AG09319 (cell line): ENCODE results near the gene TBX10.

Source experiments
- DNase-seq: peaks from one replicate; pipeline ENCODE4 v3.0.0-alpha.2; 2010; ENCODE audit warnings: low read depth; ENCODE audit errors: extremely low read depth
- CTCF ChIP-seq: IDR thresholded peaks from 2 replicates; pipeline ENCODE4 v1.5.1; 2011; ENCODE audit warnings: low read depth, mild to moderate bottlenecking, inconsistent platforms, low read length, moderate library complexity

TBX10 gene

DNA sequence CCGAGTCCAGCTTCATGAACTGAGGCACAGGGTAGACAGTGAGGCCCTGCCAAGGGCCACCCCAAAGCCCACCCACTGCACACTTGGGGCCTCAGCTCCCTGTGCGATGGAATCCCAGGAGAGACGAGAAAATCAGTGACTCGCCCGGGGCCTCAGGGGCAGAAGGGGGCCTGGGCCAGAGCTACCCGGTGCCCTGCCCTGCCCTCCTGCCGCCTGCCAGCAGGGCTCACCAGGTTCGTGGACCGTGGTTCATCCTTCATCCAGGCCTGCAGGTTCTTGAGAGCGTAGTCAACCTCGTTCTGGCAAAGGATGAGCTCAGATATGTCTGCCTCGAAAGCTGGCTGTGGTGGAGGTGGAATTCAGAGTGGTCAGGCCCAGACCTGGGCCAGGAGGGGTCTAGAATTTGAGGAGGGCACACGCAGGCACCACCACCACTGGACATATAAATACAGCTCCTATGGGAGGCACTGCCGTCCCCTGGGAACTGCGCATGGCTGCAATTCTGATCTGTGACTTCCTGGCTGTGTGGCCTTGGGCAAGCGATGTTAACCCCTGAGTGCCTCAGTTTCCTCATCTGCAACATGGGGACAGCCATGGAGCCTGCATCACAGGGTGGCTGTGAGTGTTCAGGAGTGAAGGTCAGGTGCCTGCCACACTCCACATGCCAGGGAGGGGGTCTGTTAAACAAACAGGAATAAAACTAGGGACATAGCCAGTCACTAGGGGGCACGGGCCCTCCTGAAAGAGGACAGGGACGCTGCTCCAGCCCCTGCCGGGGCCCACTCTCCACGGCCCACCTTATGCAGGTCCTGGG is 27.3 kb upstream of the TBX10 start:
- no peak for DNase-seq
- no peak for TF ChIP-seq CTCF

- no peak for TF ChIP-seq CTCF
- no peak for DNase-seq
These were observed 26.7 kb upstream of the TBX10 start for GRCh38 chr11:67666303-67666645.

- no peak for DNase-seq
- TF ChIP-seq CTCF, result no peak
These were observed 26.2 kb upstream of the TBX10 start for GRCh38 chr11:67665541-67666302.

DNA sequence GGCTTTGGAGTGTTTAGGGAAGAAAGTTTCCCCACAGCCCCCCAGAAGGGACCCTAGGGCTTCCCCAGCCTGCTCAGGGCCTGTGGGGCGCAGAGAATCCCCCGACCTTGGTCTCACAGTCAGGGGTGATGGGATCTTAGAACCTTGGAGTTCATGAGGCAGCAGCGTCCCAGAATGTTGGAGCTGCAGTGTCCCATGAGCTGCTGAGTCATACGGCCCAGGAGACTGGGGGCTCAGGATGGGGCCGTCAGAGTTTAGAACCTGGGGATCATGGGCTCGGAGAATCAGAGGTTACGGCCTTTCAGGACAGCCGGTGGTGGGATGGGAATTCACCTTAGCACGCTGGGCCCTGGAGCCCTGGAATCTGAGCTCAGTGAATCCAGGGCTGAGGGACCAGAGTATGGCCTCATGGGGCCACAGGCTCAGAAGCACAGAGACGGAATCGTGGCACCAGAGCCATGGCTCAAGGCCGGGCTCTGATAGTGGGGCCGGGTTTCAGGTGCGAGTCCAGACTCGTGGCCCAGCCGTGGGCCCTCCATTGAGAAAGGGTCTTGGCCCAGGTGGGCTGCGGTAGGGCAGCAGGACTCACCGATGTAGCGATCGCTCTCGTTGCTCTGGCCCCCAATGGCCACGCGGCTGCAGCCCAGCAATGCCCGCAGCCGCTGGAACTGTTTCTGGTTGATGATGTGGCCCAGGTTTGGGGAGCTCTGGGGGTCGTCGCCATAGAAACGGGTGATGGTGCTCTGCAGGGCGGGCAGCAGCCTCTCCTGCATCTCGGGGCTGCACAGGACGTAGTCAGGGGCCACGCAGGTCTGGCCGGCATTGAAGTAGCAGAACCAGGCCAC is 25.4 kb upstream of the TBX10 start:
- no peak for TF ChIP-seq CTCF
- DNase-seq, result no peak

DNA sequence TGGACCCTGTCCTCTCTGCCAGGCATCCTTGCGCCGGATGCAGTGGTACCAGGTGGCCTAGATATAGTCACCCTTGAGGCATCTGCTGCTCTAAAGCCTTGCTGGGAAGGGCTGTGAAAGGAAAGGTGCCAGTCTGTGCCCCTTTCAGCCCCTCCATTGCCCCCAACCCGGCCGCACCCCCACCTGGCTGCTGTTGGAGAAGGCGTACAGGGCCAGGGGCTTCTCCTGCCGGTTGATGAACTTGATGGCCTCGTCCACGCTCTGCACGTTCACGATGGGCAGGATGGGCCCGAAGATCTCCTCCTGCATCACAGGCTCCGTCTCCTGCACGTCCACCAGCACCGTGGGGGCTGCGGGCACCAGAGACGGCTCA is 24.6 kb upstream of the TBX10 start:
- DNase-seq, result no peak
- TF ChIP-seq CTCF, result no peak

GRCh38 chr11:67663532-67664212 is 24.1 kb upstream of the TBX10 start:
- no peak for DNase-seq
- no peak for TF ChIP-seq CTCF
